GM23338 (cell line): Measurements from ENCODE around the gene GLOD5. TPM values are rescaled to one million over a fixed set of nuclear protein-coding genes. Genes with fewer than 3 reads are reported as not detected.
A peak's percentile ranks its signal among the peaks of the same experiment; 100 is the strongest.

Source experiments
- ATAC-seq: fragments of 200-7000 bp; cut with Tn5 transposase; 3 replicates; pipeline ENCODE4 v1.9.1; 2020
- DNase-seq: peaks from one replicate; pipeline ENCODE4 v3.0.0-alpha.2; 2015; ENCODE audit warnings: low spot score
- H2AFZ ChIP-seq: fragments of 200-600 bp; sonication (generic); 2 replicates; pipeline ENCODE4 v1.8.0; 2016; ENCODE audit warnings: antibody characterized with exemption, mild to moderate bottlenecking, moderate library complexity
- H3F3A ChIP-seq: fragments of 200-600 bp; sonication (generic); replicated peaks from 2 replicates; pipeline ENCODE4 v1.8.0; 2017; ENCODE audit warnings: antibody characterized with exemption, mixed run types, low read depth
- H3K27ac ChIP-seq: fragments of 200-600 bp; sonication (generic); 2 replicates; pipeline ENCODE4 v1.6.1; 2016; ENCODE audit warnings: low read depth
- H3K27me3 ChIP-seq: fragments of 200-600 bp; sonication (generic); 2 replicates; pipeline ENCODE4 v1.8.0; 2016; ENCODE audit warnings: mild to moderate bottlenecking, mixed run types, moderate library complexity; ENCODE audit not compliant: insufficient read depth
- H3K36me3 ChIP-seq: fragments of 200-600 bp; sonication (generic); 2 replicates; pipeline ENCODE4 v1.8.0; 2016; ENCODE audit warnings: mild to moderate bottlenecking; ENCODE audit not compliant: insufficient read depth
- H3K4me1 ChIP-seq: fragments of 200-600 bp; sonication (generic); 2 replicates; pipeline ENCODE4 v1.8.0; 2016; ENCODE audit warnings: mild to moderate bottlenecking, moderate library complexity; ENCODE audit not compliant: insufficient read depth
- H3K4me2 ChIP-seq: fragments of 200-600 bp; sonication (generic); 2 replicates; pipeline ENCODE4 v1.7.1; 2017; ENCODE audit warnings: mixed run types
- H3K4me3 ChIP-seq: fragments of 200-600 bp; sonication (generic); 2 replicates; pipeline ENCODE4 v1.6.1; 2016; ENCODE audit warnings: mixed run types
- H3K79me2 ChIP-seq: fragments of 200-600 bp; sonication (generic); replicated peaks from 2 replicates; pipeline ENCODE4 v1.8.0; 2017; ENCODE audit warnings: mild to moderate bottlenecking; ENCODE audit not compliant: insufficient read depth
- H3K9me2 ChIP-seq: fragments of 200-600 bp; sonication (generic); 2 replicates; pipeline ENCODE4 v1.8.0; 2017; ENCODE audit not compliant: insufficient read depth
- H4K20me1 ChIP-seq: fragments of 200-600 bp; sonication (generic); replicated peaks from 2 replicates; pipeline ENCODE4 v1.8.0; 2017; ENCODE audit warnings: mild to moderate bottlenecking; ENCODE audit not compliant: insufficient read depth
- H3K27ac Mint-ChIP-seq: 2 replicates; pipeline ENCODE4 v1.8.0; 2020; ENCODE audit warnings: inconsistent platforms, mild to moderate bottlenecking, moderate library complexity, mixed read lengths
- H3K27me3 Mint-ChIP-seq: 3 replicates; pipeline ENCODE4 v1.8.0; 2022; ENCODE audit warnings: low read depth, mild to moderate bottlenecking, moderate library complexity, mixed read lengths, inconsistent platforms; ENCODE audit not compliant: insufficient read depth, poor library complexity
- H3K36me3 Mint-ChIP-seq: 3 replicates; pipeline ENCODE4 v1.8.0; 2021; ENCODE audit warnings: low read depth, mild to moderate bottlenecking, inconsistent platforms, moderate library complexity, mixed read lengths
- H3K4me1 Mint-ChIP-seq: 3 replicates; pipeline ENCODE4 v1.8.0; 2020; ENCODE audit warnings: mild to moderate bottlenecking, inconsistent platforms, mixed read lengths
- H3K4me3 Mint-ChIP-seq: 3 replicates; pipeline ENCODE4 v1.8.0; 2021; ENCODE audit warnings: moderate library complexity, mild to moderate bottlenecking, inconsistent platforms, mixed read lengths
- H3K9me3 Mint-ChIP-seq: 3 replicates; pipeline ENCODE4 v1.8.0; 2020; ENCODE audit warnings: moderate library complexity, mild to moderate bottlenecking, inconsistent platforms, mixed read lengths
- CREB1 ChIP-seq: fragments of 250-450 bp; sonication (Bioruptor Pico); IDR thresholded peaks from 2 replicates; pipeline ENCODE4 v1.5.0; 2020; ENCODE audit warnings: low read depth, mild to moderate bottlenecking, moderate library complexity
- CTCF ChIP-seq, 2 experiments: fragments of 200-600 bp in 1 of 2; sonication (generic) in 1 of 2; conservative IDR thresholded peaks; 2 replicates each; pipeline versions ENCODE4 v1.5.1 to v1.6.1; 2016 to 2017; ENCODE audit warnings: antibody characterized with exemption in 2 of 2, low read depth in 2 of 2, mild to moderate bottlenecking in 2 of 2, moderate library complexity in 1 of 2
- ETS1 ChIP-seq: IDR thresholded peaks from 2 replicates; pipeline ENCODE4 v1.6.1; 2016; ENCODE audit warnings: antibody characterized with exemption
- EZH2 ChIP-seq: fragments of 200-600 bp; sonication (generic); IDR thresholded peaks from one replicate; pipeline ENCODE4 v1.8.0; 2017; ENCODE audit warnings: antibody characterized with exemption, mild to moderate bottlenecking, low read depth; ENCODE audit not compliant: unreplicated experiment
- EZH2phosphoT487 ChIP-seq: fragments of 200-600 bp; sonication (generic); IDR thresholded peaks from one replicate; pipeline ENCODE4 v1.8.1; 2018; ENCODE audit warnings: antibody characterized with exemption; ENCODE audit not compliant: unreplicated experiment
- JUNB ChIP-seq: IDR thresholded peaks from one replicate; pipeline ENCODE4 v1.6.1; 2016; ENCODE audit warnings: antibody characterized with exemption; ENCODE audit not compliant: unreplicated experiment
- NANOG ChIP-seq: IDR thresholded peaks from 2 replicates; pipeline ENCODE4 v1.6.1; 2016; ENCODE audit warnings: antibody characterized with exemption, borderline replicate concordance
- POLR2AphosphoS5 ChIP-seq: IDR thresholded peaks from 2 replicates; pipeline ENCODE4 v1.6.1; 2016; ENCODE audit warnings: antibody characterized with exemption, low read depth
- REST ChIP-seq: IDR thresholded peaks from one replicate; pipeline ENCODE4 v1.6.1; 2018; ENCODE audit warnings: antibody characterized with exemption; ENCODE audit not compliant: unreplicated experiment
- STAT1 ChIP-seq: IDR thresholded peaks from one replicate; pipeline ENCODE4 v1.6.1; 2016; ENCODE audit warnings: antibody characterized with exemption; ENCODE audit not compliant: unreplicated experiment
- ZNF114 ChIP-seq: fragments of 250-450 bp; sonication (Bioruptor Pico); IDR thresholded peaks from 2 replicates; pipeline ENCODE4 v1.5.0; 2020; ENCODE audit warnings: mild to moderate bottlenecking, moderate library complexity
- ZNF331 ChIP-seq: fragments of 250-450 bp; sonication (Bioruptor Pico); IDR thresholded peaks from 2 replicates; pipeline ENCODE4 v1.5.0; 2020; ENCODE audit warnings: low read depth, mild to moderate bottlenecking, moderate library complexity
- ZNF462 ChIP-seq: fragments of 250-450 bp; sonication (Bioruptor Pico); IDR thresholded peaks from 2 replicates; pipeline ENCODE4 v1.5.0; 2020; ENCODE audit warnings: mild to moderate bottlenecking, moderate library complexity
- polyA plus RNA-seq: library from polyadenylated mRNA; unstranded; fragments of >200 nt; fragmentation: Nextera tagmentation; extraction: Ambion mirVana; gene quantifications from 2 replicates; pipeline ENCODE4 v1.2.1, GENCODE V29; 2016
- total RNA-seq: library from RNA; depleted of rRNA; stranded (reverse); fragments of >200 nt; shearing (Covaris generic); gene quantifications from 2 replicates; pipeline ENCODE4 v1.2.3, GENCODE V29; 2014

Gene GLOD5
- total and polyA plus RNA-seq, 2 experiments from 2014 or later, result not detected

- Histone ChIP-seq H3K9me2 (no peaks in the 10 kb centered on the region), H3K4me3 (peak overlapping the region; percentile 24; the same call in 1 of the 2 replicates), H3K27me3 (no peaks in the 10 kb centered on the region), H4K20me1 (no peaks in the 10 kb centered on the region), H2AFZ (peak overlapping the region; percentile 74; the same call in 1 of the 2 replicates), H3F3A (no peaks in the 10 kb centered on the region), H3K4me1 (peaks cover 5% of the 10 kb centered on the region; the same call in 1 of the 2 replicates), H3K79me2 (no peaks in the 10 kb centered on the region), H3K36me3 (no peaks in the 10 kb centered on the region), H3K4me2 (no peak overlapping the region), H3K27ac (no peak overlapping the region)
- H3K4me1 Mint-ChIP-seq, result peaks cover 9% of the 10 kb centered on the region; the same call in 2 of the 3 replicates
- no peak for TF ChIP-seq REST
- TF ChIP-seq ZNF114 (CRISPR knock-in tag), result no peak
- TF ChIP-seq NANOG, result no peak
- TF ChIP-seq CREB1 (CRISPR knock-in tag), result no peak
- TF ChIP-seq POLR2AphosphoS5, result no peak
- no peak for TF ChIP-seq ETS1
- TF ChIP-seq ZNF462, result no peak
- TF ChIP-seq CTCF (conservative IDR thresholded peaks at IDR 0.05; ENCODE audit: low read depth in 2 of 2), result no peak
- TF ChIP-seq EZH2, result no peak
- no peak for TF ChIP-seq EZH2phosphoT487
- no peak for TF ChIP-seq STAT1
- no peak for TF ChIP-seq JUNB
- no peak for TF ChIP-seq ZNF331
- H3K36me3 Mint-ChIP-seq, result no peaks in the 10 kb centered on the region
- peak overlapping the region; percentile 27 for H3K4me3 Mint-ChIP-seq
- DNase-seq, result no peak
- no peaks in the 10 kb centered on the region; the same call in 2 of the 3 replicates for H3K9me3 Mint-ChIP-seq
- no peak for ATAC-seq
- no peaks in the 10 kb centered on the region for H3K27me3 Mint-ChIP-seq
- H3K27ac Mint-ChIP-seq, result no peak overlapping the region
Measured at GRCh38 chrX:48736878-48737212, 24.7 kb upstream of the GLOD5 start.
